ENCODE measurements around the gene NOS3. TPM values are rescaled to one million over a fixed set of nuclear protein-coding genes. Genes with fewer than 3 reads are reported as not detected.

The NOS3 gene
- total and polyA plus RNA-seq, 9 of the 15 experiments (the other 6 are each of a cell fraction or from before 2014, with no cell fraction given) = 1.1 to 121 (median 23.6) TPM

- 0 out of 2 replicates have a peak, but pooled peaks have one; percentile 7 for TF ChIP-seq ATF6 (CRISPR knock-in tag; IDR thresholded peaks at IDR 0.05)
- TF ChIP-seq PHF20 (IDR thresholded peaks at IDR 0.05; ENCODE audit: partially characterized antibody) = no peak
- TF ChIP-seq ZNF282 (CRISPR knock-in tag; IDR thresholded peaks at IDR 0.05) = no peak
- no peak for TF ChIP-seq ATF3 (IDR thresholded peaks at IDR 0.05)
- no peak for TF ChIP-seq ATF3 (CRISPR knock-in tag; conservative IDR thresholded peaks at IDR 0.05)
- TF ChIP-seq PHF21A (IDR thresholded peaks at IDR 0.05; ENCODE audit: borderline replicate concordance, low read depth) = no peak
- TF ChIP-seq TBP (optimal IDR thresholded peaks at IDR 0.05; ENCODE audit: low read depth, low read length) = no peak
- TF ChIP-seq SRSF3 (IDR thresholded peaks at IDR 0.05; ENCODE audit: insufficient read depth, low read length) = no peak
- no peak for TF ChIP-seq FOXJ2 (tag; IDR thresholded peaks at IDR 0.05)
- no peak for TF ChIP-seq NFE2L1 (tag; IDR thresholded peaks at IDR 0.05; ENCODE audit: borderline replicate concordance, low read depth)
- TF ChIP-seq MLX (CRISPR knock-in tag; conservative IDR thresholded peaks at IDR 0.05) = no peak
- TF ChIP-seq NR2C1 (IDR thresholded peaks at IDR 0.05) = peak; percentile 49; the same call in 1 of the 2 replicates
- peak; percentile 71 for TF ChIP-seq NR2C1 (tag; IDR thresholded peaks at IDR 0.05)
- TF ChIP-seq PTBP1 (IDR thresholded peaks at IDR 0.05; ENCODE audit: low read depth, low read length) = no peak
- TF ChIP-seq RNF2 (IDR thresholded peaks at IDR 0.05) = no peak
- TF ChIP-seq CTBP1 (IDR thresholded peaks at IDR 0.05; ENCODE audit: borderline replicate concordance) = no peak
- TF ChIP-seq ELF2 (CRISPR knock-in tag; IDR thresholded peaks at IDR 0.05) = no peak
- TF ChIP-seq RBM14 (IDR thresholded peaks at IDR 0.05; ENCODE audit: borderline replicate concordance, insufficient read depth, low read depth, low read length) = 0 out of 2 replicates have a peak, but pooled peaks have one; percentile 34
- TF ChIP-seq JUN (IDR thresholded peaks at IDR 0.05; ENCODE audit: borderline replicate concordance, low read depth, low read length) = no peak
- 0 out of 2 replicates have a peak, but pooled peaks have one; percentile 49 for TF ChIP-seq JUN (CRISPR knock-in tag; IDR thresholded peaks at IDR 0.05; ENCODE audit: borderline replicate concordance)
- TF ChIP-seq LEF1 (IDR thresholded peaks at IDR 0.05) = no peak
- TF ChIP-seq NFXL1 (CRISPR knock-in tag; IDR thresholded peaks at IDR 0.05) = no peak
- TF ChIP-seq KDM4B (IDR thresholded peaks at IDR 0.05; ENCODE audit: borderline replicate concordance in 2 of 2, low read depth in 1 of 2) = no peak
- peak; percentile 92 for TF ChIP-seq ZNF830 (CRISPR knock-in tag; IDR thresholded peaks at IDR 0.05)
- TF ChIP-seq USF2 (CRISPR knock-in tag; IDR thresholded peaks at IDR 0.05) = no peak
Measured at GRCh38 chr7:150973571-150974451, 17.0 kb upstream of the NOS3 start (continued).

Data from K562 (cell line).